GM12873 (cell line): ENCODE results near the gene TTC3.
A peak's percentile ranks its signal among the peaks of the same experiment; 100 is the strongest.

ENCODE experiments used
- TF ChIP-seq, protein P1 (sequence below): IDR thresholded peaks from 2 replicates; pipeline ENCODE4 v1.5.1; 2012; ENCODE audit warnings: low read depth, mild to moderate bottlenecking, moderate library complexity, low read length, control low read depth; ENCODE audit not compliant: insufficient read depth; ENCODE audit errors: missing control alignments

TTC3 gene

DNA sequence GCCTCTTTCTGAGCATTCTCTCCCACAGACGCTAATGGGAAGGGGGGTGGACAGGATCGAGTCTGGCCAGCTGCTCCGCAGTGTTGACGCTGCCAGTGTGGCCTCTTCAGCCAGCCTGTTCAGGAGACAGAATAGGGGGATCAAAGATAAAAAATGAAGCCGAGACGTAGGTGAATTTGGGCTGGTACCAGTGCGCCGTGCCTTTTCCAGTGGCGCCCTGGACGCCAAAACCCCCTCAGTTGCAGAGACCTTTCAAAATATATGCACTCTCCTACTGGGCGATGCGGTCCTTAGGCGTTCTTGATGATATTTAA lies 1.1 kb downstream of the TTC3 start:
- TF ChIP-seq, protein P1, sequence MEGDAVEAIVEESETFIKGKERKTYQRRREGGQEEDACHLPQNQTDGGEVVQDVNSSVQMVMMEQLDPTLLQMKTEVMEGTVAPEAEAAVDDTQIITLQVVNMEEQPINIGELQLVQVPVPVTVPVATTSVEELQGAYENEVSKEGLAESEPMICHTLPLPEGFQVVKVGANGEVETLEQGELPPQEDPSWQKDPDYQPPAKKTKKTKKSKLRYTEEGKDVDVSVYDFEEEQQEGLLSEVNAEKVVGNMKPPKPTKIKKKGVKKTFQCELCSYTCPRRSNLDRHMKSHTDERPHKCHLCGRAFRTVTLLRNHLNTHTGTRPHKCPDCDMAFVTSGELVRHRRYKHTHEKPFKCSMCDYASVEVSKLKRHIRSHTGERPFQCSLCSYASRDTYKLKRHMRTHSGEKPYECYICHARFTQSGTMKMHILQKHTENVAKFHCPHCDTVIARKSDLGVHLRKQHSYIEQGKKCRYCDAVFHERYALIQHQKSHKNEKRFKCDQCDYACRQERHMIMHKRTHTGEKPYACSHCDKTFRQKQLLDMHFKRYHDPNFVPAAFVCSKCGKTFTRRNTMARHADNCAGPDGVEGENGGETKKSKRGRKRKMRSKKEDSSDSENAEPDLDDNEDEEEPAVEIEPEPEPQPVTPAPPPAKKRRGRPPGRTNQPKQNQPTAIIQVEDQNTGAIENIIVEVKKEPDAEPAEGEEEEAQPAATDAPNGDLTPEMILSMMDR: no peak

DNA sequence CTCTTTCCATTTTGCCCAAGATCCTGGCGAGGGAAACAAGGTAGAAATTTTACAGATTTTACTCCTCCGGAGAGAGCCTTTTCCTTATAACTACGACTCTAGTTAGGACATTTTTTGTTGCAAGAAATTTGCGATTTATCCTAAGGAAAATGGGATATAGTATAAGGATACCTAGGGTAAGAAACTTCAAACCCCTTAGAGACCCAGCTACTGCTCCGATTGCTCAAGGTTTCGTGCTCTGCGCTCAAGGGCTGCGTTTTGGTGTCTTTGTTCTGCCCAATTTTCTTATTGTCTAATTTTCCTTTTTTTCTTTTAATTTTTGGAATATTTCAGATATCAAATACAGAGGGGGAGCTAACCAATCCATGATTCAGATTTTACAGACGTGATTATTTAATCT lies 1.5 kb downstream of the TTC3 start:
- TF ChIP-seq, protein P1: no peak

DNA sequence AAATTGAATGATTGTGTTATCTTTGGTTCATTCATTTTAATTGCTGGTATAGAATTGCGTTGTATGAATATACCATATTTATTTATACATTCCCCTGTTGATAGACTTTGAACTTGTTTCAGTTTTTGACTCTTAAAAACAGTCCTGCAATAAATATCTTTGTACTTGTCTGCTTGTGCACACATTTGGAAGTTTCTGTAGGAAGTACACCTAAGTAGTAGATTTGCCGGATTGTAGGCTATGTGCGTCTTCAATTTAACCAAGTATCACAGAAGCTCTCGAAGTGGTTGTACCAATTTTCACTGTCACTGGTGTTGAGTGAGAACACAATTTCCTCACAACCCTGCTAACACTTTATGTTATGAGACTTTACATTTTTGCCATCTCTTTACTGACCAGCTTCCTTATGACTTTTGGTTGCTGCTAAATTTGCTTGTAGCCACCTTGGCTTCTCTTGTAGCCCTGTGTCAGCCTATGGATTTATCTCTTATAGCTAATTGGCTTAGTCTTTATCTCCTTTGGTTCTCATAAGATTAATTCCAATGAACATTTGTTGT lies 2.2 kb downstream of the TTC3 start:
- TF ChIP-seq, protein P1: no peak

DNA sequence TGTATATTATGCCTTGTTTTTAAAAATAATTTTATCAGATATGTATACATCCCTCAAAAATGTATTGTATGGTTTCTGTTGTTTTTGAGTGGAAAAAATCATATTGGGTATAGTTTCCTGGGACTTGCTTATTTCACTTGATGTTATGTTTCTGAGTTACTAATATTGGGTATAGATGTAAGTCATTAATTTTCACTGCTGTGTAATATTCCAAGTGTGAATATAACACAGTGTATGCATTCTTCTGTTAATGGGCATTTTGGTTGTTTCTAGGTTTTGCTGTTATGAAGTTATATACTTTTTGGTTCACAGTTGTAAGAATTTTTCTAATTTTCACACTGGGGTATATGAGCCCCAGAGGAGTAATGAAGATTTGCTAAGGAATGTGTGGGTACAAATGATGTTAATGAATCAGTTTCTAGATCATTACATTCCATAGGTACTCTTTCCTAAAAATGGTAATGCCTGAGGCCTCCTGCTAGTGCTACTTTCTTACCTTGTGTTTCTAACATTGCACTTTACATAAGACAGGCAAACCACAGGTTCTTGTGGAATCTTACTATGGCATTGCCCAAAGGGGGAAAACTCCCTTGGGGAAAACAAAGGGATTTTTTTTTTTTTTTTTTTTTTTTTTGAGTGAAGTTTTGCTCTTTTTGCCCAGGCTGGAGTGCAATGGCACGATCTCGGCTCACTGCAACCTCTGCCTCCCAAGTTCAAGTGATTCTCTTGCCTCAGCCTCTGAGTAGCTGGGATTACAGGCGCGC lies 3.2 kb downstream of the TTC3 start:
- TF ChIP-seq, protein P1: no peak

GRCh38 chr21:37077403-37077802 lies 4.3 kb downstream of the TTC3 start:
- TF ChIP-seq, protein P1: no peak

DNA sequence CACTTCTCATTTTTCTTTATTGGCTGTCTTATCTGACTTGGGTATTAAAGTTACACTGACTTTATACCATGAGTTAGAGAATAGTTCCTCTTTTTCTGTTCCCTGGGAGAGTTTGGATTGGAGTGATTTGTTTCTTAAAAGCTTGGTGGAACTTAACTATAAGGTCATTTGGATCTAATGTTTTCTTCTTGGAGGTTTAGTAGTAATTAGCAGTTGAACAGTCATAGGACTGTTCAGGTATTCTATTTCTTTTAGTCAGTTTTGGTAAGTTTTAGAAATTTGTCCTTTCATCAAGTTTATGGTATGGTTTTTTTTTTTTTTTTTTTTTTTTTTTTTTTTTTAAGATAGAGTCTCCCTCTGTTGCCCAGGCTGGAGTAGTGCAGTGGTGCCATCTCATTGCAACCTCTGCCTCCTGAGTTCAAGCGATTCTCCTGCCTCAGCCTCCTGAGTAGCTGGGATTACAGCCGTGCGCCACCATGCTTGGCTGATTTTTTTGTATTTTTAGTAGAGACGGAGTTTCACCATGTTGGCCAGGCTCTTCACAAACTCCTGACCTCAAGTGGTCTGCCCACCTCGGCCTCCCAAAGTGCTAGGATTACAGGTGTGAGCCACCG lies 6.3 kb downstream of the TTC3 start:
- TF ChIP-seq, protein P1: peak; percentile 53

- TF ChIP-seq, protein P1: no peak
Measured at GRCh38 chr21:37082375-37082774, 9.3 kb downstream of the TTC3 start.
